HCT116 (cell line): ENCODE data around the gene IRF2. TPM values are rescaled to one million over a fixed set of nuclear protein-coding genes. Genes with fewer than 3 reads are reported as not detected.

Experiments
- ATAC-seq: fragments of 200-7000 bp; cut with Tn5 transposase; 2 replicates; pipeline ENCODE4 v1.9.1; 2020; ENCODE audit warnings: mild to moderate bottlenecking, moderate library complexity
- BruUV-seq: library from RNA; stranded (reverse); fragments of 400-500 nt; replicated peaks from 2 replicates; lab custom pipeline; 2021; lab: Mats Ljungman, UMichigan
- CTCF ChIA-PET: fragments of 300-600 bp; sonication (Branson Sonifier 250); formaldehyde crosslinking; loops from one replicate; lab custom pipeline; 2021; ENCODE audit warnings: antibody characterized with exemption; lab: Charles Lee
- POLR2A ChIA-PET: fragments of 300-600, 350-600 bp; sonication (Branson Sonifier 250); formaldehyde crosslinking; loops from one replicate; lab custom pipeline; 2021; ENCODE audit warnings: antibody characterized with exemption; lab: Charles Lee
- RAD21 ChIA-PET, 2 experiments: fragments of 300-600 bp; sonication (Branson Sonifier 250); formaldehyde crosslinking; loops; one replicate each; lab custom pipeline; 2023; ENCODE audit warnings: low total read pairs in 2 of 2; ENCODE audit not compliant: uncharacterized antibody in 2 of 2, unreplicated experiment in 2 of 2, low non-redundant PET in 1 of 2; lab: Charles Lee
- DNase-seq: peaks from one replicate; pipeline ENCODE4 v3.0.0-alpha.2; 2010; ENCODE audit warnings: low read depth, low spot score
- H2AFZ ChIP-seq: fragments of 200-600 bp; shearing (Covaris generic), sonication (generic); 2 replicates; pipeline ENCODE4 v1.6.1; 2017; ENCODE audit warnings: low read depth, mixed run types, mixed read lengths, antibody characterized with exemption, low read length; ENCODE audit not compliant: poor library complexity, severe bottlenecking
- H3K27ac ChIP-seq: 2 replicates; pipeline ENCODE4 v1.5.1; 2012; ENCODE audit warnings: low read depth, low read length
- H3K27me3 ChIP-seq: fragments of 200-600 bp; sonication (generic); 2 replicates; pipeline ENCODE4 v1.6.1; 2016; ENCODE audit warnings: mixed run types, low read length, mixed read lengths; ENCODE audit not compliant: insufficient read depth
- H3K36me3 ChIP-seq, 2 experiments: fragments of 200-500 bp in 1 of 2; fragments of 200-600 bp in 1 of 2; sonication (Bioruptor generic) in 1 of 2; sonication (generic) in 1 of 2; 2 replicates each; pipeline versions ENCODE4 v1.5.1 to v1.6.1; 2014 to 2016; ENCODE audit warnings: low read length in 2 of 2, inconsistent platforms in 1 of 2, mixed read lengths in 1 of 2, mixed run types in 1 of 2; ENCODE audit not compliant: insufficient read depth in 2 of 2, control insufficient read depth in 1 of 2
- H3K4me1 ChIP-seq, 2 experiments: fragments of 200-600 bp in 1 of 2; sonication (generic) in 1 of 2; 2 replicates each; pipeline versions ENCODE4 v1.5.1 to v1.6.1; 2012 to 2017; ENCODE audit warnings: low read length in 2 of 2, inconsistent platforms in 1 of 2, mild to moderate bottlenecking in 1 of 2, mixed read lengths in 1 of 2, mixed run types in 1 of 2, moderate library complexity in 1 of 2; ENCODE audit not compliant: insufficient read depth in 2 of 2, control insufficient read depth in 1 of 2
- H3K4me2 ChIP-seq: fragments of 200-600 bp; sonication (generic); 2 replicates; pipeline ENCODE4 v1.6.1; 2017; ENCODE audit warnings: mixed run types, low read length, mixed read lengths
- H3K4me3 ChIP-seq, 2 experiments: fragments of 200-600 bp in 1 of 2; sonication (generic) in 1 of 2; replicated peaks in 1 of 2; 2 replicates each; pipeline ENCODE4 v1.5.1; 2011 to 2016; ENCODE audit warnings: low read length in 2 of 2, control low read depth in 1 of 2, low read depth in 1 of 2, mild to moderate bottlenecking in 1 of 2, mixed read lengths in 1 of 2, mixed run types in 1 of 2
- H3K79me2 ChIP-seq: fragments of 200-600 bp; sonication (generic); 2 replicates; pipeline ENCODE4 v1.6.1; 2017; ENCODE audit warnings: mild to moderate bottlenecking, mixed run types, low read length, moderate library complexity, mixed read lengths; ENCODE audit not compliant: insufficient read depth
- H3K9ac ChIP-seq: fragments of 200-600 bp; sonication (generic); 2 replicates; pipeline ENCODE4 v1.6.1; 2016; ENCODE audit warnings: low read length, mixed read lengths
- H3K9me2 ChIP-seq: fragments of 200-600 bp; sonication (generic), shearing (Covaris generic); 2 replicates; pipeline ENCODE4 v1.6.1; 2017; ENCODE audit warnings: mixed run types, mild to moderate bottlenecking, moderate library complexity; ENCODE audit not compliant: insufficient read depth
- H3K9me3 ChIP-seq, 2 experiments: fragments of 200-500 bp in 1 of 2; fragments of 200-600 bp in 1 of 2; sonication (Bioruptor generic) in 1 of 2; sonication (generic) in 1 of 2; 2 replicates each; pipeline ENCODE4 v1.6.1; 2014 to 2017; ENCODE audit warnings: low read length in 2 of 2, mixed read lengths in 2 of 2, inconsistent platforms in 1 of 2, low read depth in 1 of 2, mild to moderate bottlenecking in 1 of 2, mixed run types in 1 of 2, moderate library complexity in 1 of 2; ENCODE audit not compliant: control insufficient read depth in 1 of 2, insufficient read depth in 1 of 2
- H4K20me1 ChIP-seq: fragments of 200-600 bp; sonication (generic), shearing (Covaris generic); 2 replicates; pipeline ENCODE4 v1.6.1; 2017; ENCODE audit warnings: mixed run types, mild to moderate bottlenecking, moderate library complexity; ENCODE audit not compliant: insufficient read depth
- ATF3 ChIP-seq: IDR thresholded peaks from 2 replicates; pipeline ENCODE4 v1.6.1; 2012
- CBX3 ChIP-seq: IDR thresholded peaks from 2 replicates; pipeline ENCODE4 v1.6.1; 2012; ENCODE audit warnings: low read depth
- ELF1 ChIP-seq: IDR thresholded peaks from 2 replicates; pipeline ENCODE4 v1.6.1; 2012; ENCODE audit warnings: low read depth, borderline replicate concordance
- EZH2phosphoT487 ChIP-seq: fragments of 200-600 bp; IDR thresholded peaks from 2 replicates; pipeline ENCODE4 v1.6.1; 2018; ENCODE audit warnings: antibody characterized with exemption, borderline replicate concordance
- JUND ChIP-seq: IDR thresholded peaks from 2 replicates; pipeline ENCODE4 v1.6.1; 2012
- MAX ChIP-seq: IDR thresholded peaks from 2 replicates; pipeline ENCODE4 v1.6.1; 2012
- POLR2AphosphoS5 ChIP-seq: IDR thresholded peaks from 2 replicates; pipeline ENCODE4 v1.6.1; 2011; ENCODE audit warnings: mild to moderate bottlenecking, low read depth, low read length, moderate library complexity
- RAD21 ChIP-seq: IDR thresholded peaks from 2 replicates; pipeline ENCODE4 v1.6.1; 2012; ENCODE audit warnings: low read depth, mild to moderate bottlenecking
- REST ChIP-seq: IDR thresholded peaks from 2 replicates; pipeline ENCODE4 v1.6.1; 2012; ENCODE audit warnings: low read depth
- SIN3A ChIP-seq: IDR thresholded peaks from 2 replicates; pipeline ENCODE4 v1.6.1; 2012; ENCODE audit warnings: low read depth
- SP1 ChIP-seq: IDR thresholded peaks from 2 replicates; pipeline ENCODE4 v1.6.1; 2012; ENCODE audit warnings: low read depth
- SRF ChIP-seq: IDR thresholded peaks from 2 replicates; pipeline ENCODE4 v1.6.1; 2012; ENCODE audit warnings: low read depth
- TCF7L2 ChIP-seq: IDR thresholded peaks from 2 replicates; pipeline ENCODE4 v1.7.0; 2011; ENCODE audit warnings: borderline replicate concordance, inconsistent platforms; ENCODE audit not compliant: insufficient read depth, insufficient read length; ENCODE audit errors: extremely low read depth
- YY1 ChIP-seq: IDR thresholded peaks from 2 replicates; pipeline ENCODE4 v1.6.1; 2011; ENCODE audit warnings: low read length, low read depth, moderate library complexity, mild to moderate bottlenecking; ENCODE audit not compliant: insufficient replicate concordance; ENCODE audit errors: extremely low read depth
- ZFX ChIP-seq: fragments of 450-650 bp; IDR thresholded peaks from 2 replicates; pipeline ENCODE4 v1.6.1; 2017
- ZNF274 ChIP-seq: fragments of 200-500 bp; sonication (Bioruptor generic); IDR thresholded peaks from 2 replicates; pipeline ENCODE4 v1.6.1; 2014; ENCODE audit warnings: mild to moderate bottlenecking, low read depth, low read length, inconsistent platforms
- intact Hi-C: fragments of 100-400 bp; cut with micrococcal nuclease; formaldehyde crosslinking; loops from 2 replicates; pipeline ENCODE4 v1.10.0; 2022
- total RNA-seq: library from RNA; stranded (reverse); gene quantifications from one replicate; pipeline ENCODE4 v1.2.1, GENCODE V29; 2021; ENCODE audit not compliant: unreplicated experiment

IRF2 gene
- total RNA-seq, 1 experiment from 2014 or later, result 10.6 TPM

GRCh38 chr4:184358521-184359232 lies 115.7 kb downstream of the IRF2 start:
- Histone ChIP-seq H3K4me2 (no peak overlapping the region), H3K4me3 (no peak overlapping the region), H3K9me2 (no peaks in the 10 kb centered on the region), H3K36me3 (no peaks in the 10 kb centered on the region), H3K9ac (no peak overlapping the region), H3K4me1 (peaks cover 0 to 7% of the 10 kb centered on the region in 2 experiments; a peak in 3 of 4 replicates), H3K9me3 (no peaks in the 10 kb centered on the region), H3K79me2 (no peaks in the 10 kb centered on the region), H3K27ac (no peak overlapping the region), H4K20me1 (no peaks in the 10 kb centered on the region), H2AFZ (no peak overlapping the region), H3K27me3 (no peaks in the 10 kb centered on the region)
- POLR2A ChIA-PET, result no interaction called here
- BruUV-seq, result no TSS peak
- CTCF ChIA-PET, result no interaction called here
- ATAC-seq (no peak), DNase-seq (no peak)
- RAD21 ChIA-PET, result no interaction called here
- TF ChIP-seq YY1 (no peak), POLR2AphosphoS5 (no peak), SP1 (no peak), JUND (no peak)
- intact Hi-C loops, result no loop called here

- Histone ChIP-seq H3K4me1 (peaks cover 0 to 7% of the 10 kb centered on the region in 2 experiments; a peak in 3 of 4 replicates), H3K79me2 (no peaks in the 10 kb centered on the region), H3K9me2 (no peaks in the 10 kb centered on the region), H3K9ac (no peak overlapping the region), H3K36me3 (no peaks in the 10 kb centered on the region), H4K20me1 (no peaks in the 10 kb centered on the region), H3K4me2 (no peak overlapping the region), H3K27ac (no peak overlapping the region), H3K9me3 (no peaks in the 10 kb centered on the region), H3K4me3 (no peak overlapping the region), H3K27me3 (no peaks in the 10 kb centered on the region), H2AFZ (no peak overlapping the region)
- CTCF ChIA-PET, result no interaction called here
- no TSS peak for BruUV-seq
- DNase-seq (no peak), ATAC-seq (no peak)
- no peak for TF ChIP-seq ZFX
- TF ChIP-seq REST, result no peak
- no peak for TF ChIP-seq RAD21
- TF ChIP-seq YY1, result no peak
- TF ChIP-seq TCF7L2, result no peak
- TF ChIP-seq ATF3, result no peak
- TF ChIP-seq EZH2phosphoT487, result no peak
- no peak for TF ChIP-seq CBX3
- TF ChIP-seq SP1, result no peak
- TF ChIP-seq ELF1, result no peak
- TF ChIP-seq SIN3A, result no peak
- TF ChIP-seq SRF, result no peak
- no peak for TF ChIP-seq MAX
- TF ChIP-seq ZNF274, result no peak
- TF ChIP-seq JUND, result no peak
- POLR2A ChIA-PET, result no interaction called here
- intact Hi-C loops, result no loop called here
- RAD21 ChIA-PET, result no interaction called here
Measured at GRCh38 chr4:184357772-184358171, 116.6 kb downstream of the IRF2 start.
